Dendritic cell treated with granulocyte-macrophage colony-stimulating factor and Interleukin-4, amounts not matched to agents 40 ng/mL and 50 ng/mL, for 4 days (primary cell): ENCODE measurements around the gene SLC7A10.
"Not testable (repeated sequence)": the region's sequence is repeated elsewhere in the genome, so short reads cannot be mapped to it uniquely, and the experiment has no call there.

Source experiments
- H3K27ac Mint-ChIP-seq: one replicate; pipeline ENCODE4 v1.8.0; 2022; ENCODE audit warnings: mild to moderate bottlenecking, mixed read lengths
- H3K27me3 Mint-ChIP-seq: one replicate; pipeline ENCODE4 v1.8.0; 2022; ENCODE audit warnings: mild to moderate bottlenecking, mixed read lengths
- H3K36me3 Mint-ChIP-seq: one replicate; pipeline ENCODE4 v1.8.0; 2022; ENCODE audit warnings: low read depth, mixed read lengths
- H3K4me1 Mint-ChIP-seq: one replicate; pipeline ENCODE4 v1.8.0; 2022; ENCODE audit warnings: low read depth, mixed read lengths
- H3K4me3 Mint-ChIP-seq: one replicate; pipeline ENCODE4 v1.8.0; 2022; ENCODE audit warnings: mild to moderate bottlenecking, moderate library complexity, mixed read lengths
- H3K9me3 Mint-ChIP-seq: one replicate; pipeline ENCODE4 v1.8.0; 2022; ENCODE audit warnings: mixed read lengths
- intact Hi-C: fragments of 100-400 bp; cut with micrococcal nuclease; formaldehyde crosslinking; loops from one replicate; pipeline ENCODE4 v1.15.0; 2022

The SLC7A10 gene

GRCh38 chr19:33227242-33227650 is 1.6 kb upstream of the SLC7A10 start:
- Mint-ChIP-seq H3K9me3 (peaks cover 16% of the 10 kb centered on the region), H3K27me3 (peaks cover 54% of the 10 kb centered on the region), H3K4me3 (peak overlapping the region; percentile 73), H3K4me1 (peaks cover 23% of the 10 kb centered on the region), H3K36me3 (peaks cover 10% of the 10 kb centered on the region), H3K27ac (no peak overlapping the region)
- intact Hi-C loops, result no loop called here

- Mint-ChIP-seq H3K36me3 (peaks cover 10% of the 10 kb centered on the region), H3K9me3 (peaks cover 16% of the 10 kb centered on the region), H3K27me3 (peaks cover 58% of the 10 kb centered on the region), H3K4me3 (peak overlapping the region; percentile 73), H3K4me1 (peaks cover 23% of the 10 kb centered on the region), H3K27ac (no peak overlapping the region)
- intact Hi-C loops, result no loop called here
Measured at GRCh38 chr19:33226550-33227241, 1.0 kb upstream of the SLC7A10 start.

- peaks cover 10% of the 10 kb centered on the region for H3K36me3 Mint-ChIP-seq
- no peak overlapping the region for H3K27ac Mint-ChIP-seq
- no peak overlapping the region for H3K4me3 Mint-ChIP-seq
Measured at GRCh38 chr19:33224694-33225457, 774 bp downstream of the SLC7A10 start.

GRCh38 chr19:33222255-33222654 is 3.4 kb downstream of the SLC7A10 start:
- H3K4me3 Mint-ChIP-seq, H3K36me3 Mint-ChIP-seq, H3K27ac Mint-ChIP-seq, H3K9me3 Mint-ChIP-seq, intact Hi-C loops: not testable (repeated sequence)
- Mint-ChIP-seq H3K4me1 (peaks cover 16% of the 10 kb centered on the region), H3K27me3 (peaks cover 49% of the 10 kb centered on the region)

More at GRCh38 chr19:33224694-33225457, 774 bp downstream of the SLC7A10 start:
- Mint-ChIP-seq H3K4me1 (peaks cover 16% of the 10 kb centered on the region), H3K9me3 (peaks cover 16% of the 10 kb centered on the region), H3K27me3 (peaks cover 63% of the 10 kb centered on the region)
- intact Hi-C loops, result no loop called here

- Mint-ChIP-seq H3K9me3 (no peaks in the 10 kb centered on the region), H3K4me3 (no peak overlapping the region), H3K27me3 (peaks cover 44% of the 10 kb centered on the region), H3K27ac (no peak overlapping the region), H3K4me1 (peaks cover 10% of the 10 kb centered on the region), H3K36me3 (no peaks in the 10 kb centered on the region)
- intact Hi-C loops, result no loop called here
Measured at GRCh38 chr19:33221638-33222037, 4.0 kb downstream of the SLC7A10 start.

- Mint-ChIP-seq H3K27me3 (peaks cover 35% of the 10 kb centered on the region), H3K9me3 (no peaks in the 10 kb centered on the region), H3K27ac (no peak overlapping the region), H3K36me3 (no peaks in the 10 kb centered on the region), H3K4me3 (no peak overlapping the region), H3K4me1 (peaks cover under 1% of the 10 kb centered on the region)
- intact Hi-C loops, result no loop called here
Measured at GRCh38 chr19:33220735-33221134, 4.9 kb downstream of the SLC7A10 start.

GRCh38 chr19:33220115-33220514 is 5.5 kb downstream of the SLC7A10 start:
- no peak overlapping the region for H3K4me3 Mint-ChIP-seq
- H3K4me1 Mint-ChIP-seq, result no peaks in the 10 kb centered on the region
- intact Hi-C loops, result no loop called here
- no peak overlapping the region for H3K27ac Mint-ChIP-seq
- no peaks in the 10 kb centered on the region for H3K36me3 Mint-ChIP-seq
- no peaks in the 10 kb centered on the region for H3K9me3 Mint-ChIP-seq
- H3K27me3 Mint-ChIP-seq, result peaks cover 33% of the 10 kb centered on the region

GRCh38 chr19:33219261-33219815 is 6.3 kb downstream of the SLC7A10 start:
- intact Hi-C loops, result no loop called here
- no peak overlapping the region for H3K27ac Mint-ChIP-seq
- H3K9me3 Mint-ChIP-seq, result no peaks in the 10 kb centered on the region
- no peaks in the 10 kb centered on the region for H3K4me1 Mint-ChIP-seq
- no peaks in the 10 kb centered on the region for H3K36me3 Mint-ChIP-seq
- H3K27me3 Mint-ChIP-seq, result peaks cover 27% of the 10 kb centered on the region
- no peak overlapping the region for H3K4me3 Mint-ChIP-seq

- intact Hi-C loops, result no loop called here
- Mint-ChIP-seq H3K36me3 (no peaks in the 10 kb centered on the region), H3K27me3 (peaks cover 13% of the 10 kb centered on the region), H3K4me3 (no peak overlapping the region), H3K27ac (no peak overlapping the region), H3K9me3 (no peaks in the 10 kb centered on the region), H3K4me1 (no peaks in the 10 kb centered on the region)
Measured at GRCh38 chr19:33217881-33218280, 7.8 kb downstream of the SLC7A10 start.

GRCh38 chr19:33216198-33216830 is 9.3 kb downstream of the SLC7A10 start:
- intact Hi-C loops, result no loop called here
- Mint-ChIP-seq H3K36me3 (no peaks in the 10 kb centered on the region), H3K27ac (no peak overlapping the region), H3K4me3 (no peak overlapping the region), H3K4me1 (no peaks in the 10 kb centered on the region), H3K9me3 (no peaks in the 10 kb centered on the region), H3K27me3 (peaks cover 5% of the 10 kb centered on the region)

GRCh38 chr19:33215438-33216197 is 10.0 kb downstream of the SLC7A10 start:
- H3K4me3 Mint-ChIP-seq, result no peak overlapping the region
- H3K4me1 Mint-ChIP-seq, result no peaks in the 10 kb centered on the region
- no peaks in the 10 kb centered on the region for H3K36me3 Mint-ChIP-seq
- H3K27me3 Mint-ChIP-seq, result peaks cover 1% of the 10 kb centered on the region
- no peak overlapping the region for H3K27ac Mint-ChIP-seq
- no peaks in the 10 kb centered on the region for H3K9me3 Mint-ChIP-seq
- intact Hi-C loops, result no loop called here

GRCh38 chr19:33214596-33214995 is 11.1 kb downstream of the SLC7A10 start:
- no peak overlapping the region for H3K4me3 Mint-ChIP-seq
- no peaks in the 10 kb centered on the region for H3K36me3 Mint-ChIP-seq
- no peaks in the 10 kb centered on the region for H3K4me1 Mint-ChIP-seq
- H3K9me3 Mint-ChIP-seq, result no peaks in the 10 kb centered on the region
- H3K27me3 Mint-ChIP-seq, result peaks cover 1% of the 10 kb centered on the region
- intact Hi-C loops, result no loop called here
- no peak overlapping the region for H3K27ac Mint-ChIP-seq

GRCh38 chr19:33212436-33213172 is 13.0 kb downstream of the SLC7A10 start:
- H3K4me3 Mint-ChIP-seq, result no peak overlapping the region
- peaks cover 1% of the 10 kb centered on the region for H3K27me3 Mint-ChIP-seq
- peaks cover 8% of the 10 kb centered on the region for H3K4me1 Mint-ChIP-seq
- no peaks in the 10 kb centered on the region for H3K9me3 Mint-ChIP-seq
- no peaks in the 10 kb centered on the region for H3K36me3 Mint-ChIP-seq
- intact Hi-C loops, result no loop called here
- no peak overlapping the region for H3K27ac Mint-ChIP-seq
